Astrocyte of the cerebellum (primary cell): ENCODE measurements around the gene SOCS2.

Experiments used
- DNase-seq: peaks from one replicate; pipeline ENCODE4 v3.0.0-alpha.2; 2011; ENCODE audit warnings: low read depth
- H3K4me3 ChIP-seq: 2 replicates; pipeline ENCODE4 v1.5.1; 2011; ENCODE audit warnings: mild to moderate bottlenecking, low read depth, low read length, moderate library complexity
- CTCF ChIP-seq: IDR thresholded peaks from 2 replicates; pipeline ENCODE4 v1.5.1; 2012; ENCODE audit warnings: low read length, low read depth, moderate library complexity, mild to moderate bottlenecking; ENCODE audit errors: missing control alignments
- in situ Hi-C: cut with HindIII; loops from 2 replicates; pipeline ENCODE4 v1.10.0; 2017; ENCODE audit warnings: low sequenced_read_pairs

Gene SOCS2

GRCh38 chr12:93536766-93537488, 35.5 kb upstream of the SOCS2 start:
- DNase-seq: no peak
- in situ Hi-C loops: no loop called here
- TF ChIP-seq CTCF: no peak
- no peak overlapping the region for H3K4me3 ChIP-seq

GRCh38 chr12:93537769-93538168, 34.7 kb upstream of the SOCS2 start:
- H3K4me3 ChIP-seq: no peak overlapping the region
- no peak for DNase-seq
- no peak for TF ChIP-seq CTCF
- in situ Hi-C loops: no loop called here

- H3K4me3 ChIP-seq: no peak overlapping the region
- no peak for TF ChIP-seq CTCF
- in situ Hi-C loops: no loop called here
- no peak for DNase-seq
These were observed 32.7 kb upstream of the SOCS2 start for GRCh38 chr12:93539821-93540220.

- in situ Hi-C loops: no loop called here
- TF ChIP-seq CTCF: no peak
- no peak for DNase-seq
- no peak overlapping the region for H3K4me3 ChIP-seq
These were observed 32.0 kb upstream of the SOCS2 start for GRCh38 chr12:93540466-93540865.

- DNase-seq: no peak
- no peak for TF ChIP-seq CTCF
- in situ Hi-C loops: no loop called here
- no peak overlapping the region for H3K4me3 ChIP-seq
These were observed 30.8 kb upstream of the SOCS2 start for GRCh38 chr12:93541578-93542225.

GRCh38 chr12:93547778-93548177, 24.7 kb upstream of the SOCS2 start:
- in situ Hi-C loops: no loop called here
- no peak for DNase-seq
- TF ChIP-seq CTCF: no peak
- H3K4me3 ChIP-seq: no peak overlapping the region
